Measurements from ENCODE around the gene BCAT1. TPM values are rescaled to one million over a fixed set of nuclear protein-coding genes. Genes with fewer than 3 reads are reported as not detected.

BCAT1 gene
- total RNA-seq, 2 experiments from 2014 or later: 53.3 to 55.6 TPM

GRCh38 chr12:24770334-24770733 lies 178.6 kb downstream of the BCAT1 start:
- no peak for DNase-seq
- no peaks in the 10 kb centered on the region for H3K36me3 Mint-ChIP-seq (ENCODE audit: low read depth)
- no peaks in the 10 kb centered on the region for H3K27me3 Mint-ChIP-seq
- ChIA-PET CTCF (no interaction called here), POLR2A (no interaction called here)
- no peak for TF ChIP-seq CTCF (IDR thresholded peaks at IDR 0.05)
- H3K27ac Mint-ChIP-seq: no peak overlapping the region
- ATAC-seq: no peak
- intact Hi-C loops (cut with micrococcal nuclease): no loop called here
- no peak overlapping the region for H3K4me3 Mint-ChIP-seq
- H3K4me1 Mint-ChIP-seq (ENCODE audit: low read depth): no peaks in the 10 kb centered on the region
- no peaks in the 10 kb centered on the region for H3K9me3 Mint-ChIP-seq

- DNase-seq (no peak), ATAC-seq (no peak)
- H3K36me3 Mint-ChIP-seq (ENCODE audit: low read depth): no peaks in the 10 kb centered on the region
- ChIA-PET CTCF (no interaction called here), POLR2A (no interaction called here)
- no peak for TF ChIP-seq CTCF (IDR thresholded peaks at IDR 0.05)
- no peak overlapping the region for H3K4me3 Mint-ChIP-seq
- intact Hi-C loops (cut with micrococcal nuclease): no loop called here
- H3K27ac Mint-ChIP-seq: no peak overlapping the region
- H3K9me3 Mint-ChIP-seq: no peaks in the 10 kb centered on the region
- no peaks in the 10 kb centered on the region for H3K4me1 Mint-ChIP-seq (ENCODE audit: low read depth)
- no peaks in the 10 kb centered on the region for H3K27me3 Mint-ChIP-seq
Observed at GRCh38 chr12:24769682-24770081, 179.2 kb downstream of the BCAT1 start.

- Mint-ChIP-seq H3K9me3 (no peaks in the 10 kb centered on the region), H3K4me3 (no peak overlapping the region), H3K27ac (no peak overlapping the region), H3K27me3 (no peaks in the 10 kb centered on the region), H3K36me3 (ENCODE audit: low read depth) (no peaks in the 10 kb centered on the region), H3K4me1 (ENCODE audit: low read depth) (no peaks in the 10 kb centered on the region)
- DNase-seq (no peak), ATAC-seq (no peak)
- intact Hi-C loops (cut with micrococcal nuclease): no loop called here
- TF ChIP-seq CTCF (IDR thresholded peaks at IDR 0.05): no peak
- POLR2A ChIA-PET: no interaction called here
- CTCF ChIA-PET: interaction anchor here (1.0 to 1.5 kb wide), 2 partner anchors 8 to 10 kb away, joined by 3 to 7 read pairs; no protein-coding TSS in a partner anchor
Observed at GRCh38 chr12:24768415-24768814, 180.5 kb downstream of the BCAT1 start.

- TF ChIP-seq CTCF (IDR thresholded peaks at IDR 0.05): no peak
- Mint-ChIP-seq H3K36me3 (ENCODE audit: low read depth) (no peaks in the 10 kb centered on the region), H3K4me3 (no peak overlapping the region), H3K9me3 (no peaks in the 10 kb centered on the region), H3K27me3 (no peaks in the 10 kb centered on the region), H3K27ac (no peak overlapping the region), H3K4me1 (ENCODE audit: low read depth) (no peaks in the 10 kb centered on the region)
- POLR2A ChIA-PET: no interaction called here
- no peak for ATAC-seq
- intact Hi-C loops (cut with micrococcal nuclease): no loop called here
- DNase-seq: no peak
- CTCF ChIA-PET: no interaction called here
Observed at GRCh38 chr12:24767016-24767415, 181.9 kb downstream of the BCAT1 start.

- ChIA-PET POLR2A (interaction anchor here (0.6 kb wide), 1 partner anchor 54 kb away, joined by 3 read pairs; no protein-coding TSS in a partner anchor), CTCF (interaction anchor here (1.8 kb wide), 1 partner anchor 19 kb away, joined by 3 read pairs; no protein-coding TSS in a partner anchor)
- no peaks in the 10 kb centered on the region for H3K9me3 Mint-ChIP-seq
- intact Hi-C loops (cut with micrococcal nuclease): no loop called here
- H3K27me3 Mint-ChIP-seq: no peaks in the 10 kb centered on the region
- no peak overlapping the region for H3K4me3 Mint-ChIP-seq
- H3K27ac Mint-ChIP-seq: no peak overlapping the region
- no peaks in the 10 kb centered on the region for H3K36me3 Mint-ChIP-seq (ENCODE audit: low read depth)
- DNase-seq: no peak
- no peaks in the 10 kb centered on the region for H3K4me1 Mint-ChIP-seq (ENCODE audit: low read depth)
- no peak for ATAC-seq
- no peak for TF ChIP-seq CTCF (IDR thresholded peaks at IDR 0.05)
Observed at GRCh38 chr12:24764712-24765111, 184.2 kb downstream of the BCAT1 start.
